Measurements from ENCODE around the gene SH3RF3.

Gene SH3RF3

GRCh38 chr2:109498906-109499305, 369.9 kb downstream of the SH3RF3 start:
- no peak overlapping the region for H2AK5ac ChIP-seq (ENCODE audit: low read length)
- no peak overlapping the region for H4K91ac ChIP-seq (ENCODE audit: low read depth, low read length)
- H3K18ac ChIP-seq (ENCODE audit: low read length): no peak overlapping the region
- no peak overlapping the region for H2BK5ac ChIP-seq (ENCODE audit: low read depth, low read length, poor library complexity)
- no peak overlapping the region for H3K4me2 ChIP-seq (ENCODE audit: low read length)
- no peaks in the 10 kb centered on the region for H3K36me3 ChIP-seq (ENCODE audit: control insufficient read depth in 1 of 2, insufficient read depth in 2 of 2, low read length in 2 of 2)
- H2BK120ac ChIP-seq (ENCODE audit: insufficient read depth, low read length, poor library complexity): no peak overlapping the region
- H2BK12ac ChIP-seq (ENCODE audit: low read length): no peak overlapping the region
- H3K27me3 ChIP-seq (ENCODE audit: insufficient read depth, low read length): no peaks in the 10 kb centered on the region
- no peak overlapping the region for H3K23ac ChIP-seq (ENCODE audit: low read length)
- H4K8ac ChIP-seq (ENCODE audit: low read depth, low read length): no peak overlapping the region
- peaks cover 0 to 6% of the 10 kb centered on the region in 2 experiments for H3K4me1 ChIP-seq (ENCODE audit: control insufficient read depth in 1 of 2, insufficient read depth in 2 of 2, low read length in 2 of 2)
- peak overlapping the region; percentile 21 for H3K4me3 ChIP-seq (ENCODE audit: low read depth, low read length)
- H3K9ac ChIP-seq (ENCODE audit: low read length): no peak overlapping the region
- H3K9me3 ChIP-seq (ENCODE audit: insufficient read depth, low read depth, low read length): no peaks in the 10 kb centered on the region
- no peak for DNase-seq
- H3K14ac ChIP-seq (ENCODE audit: low read length): no peak overlapping the region
- no peak overlapping the region for H2AFZ ChIP-seq (ENCODE audit: insufficient read depth, low read length, poor library complexity)
- no peaks in the 10 kb centered on the region for H3K79me1 ChIP-seq (ENCODE audit: low read length)
- H3K27ac ChIP-seq (ENCODE audit: low read depth, low read length): no peak overlapping the region
- H3K79me2 ChIP-seq (ENCODE audit: control insufficient read depth, insufficient read depth, low read length, poor library complexity): no peaks in the 10 kb centered on the region
- no CpG with 5 or more reads among the region's 15 CpGs for WGBS (ENCODE audit: extremely low coverage, insufficient coverage, insufficient read length)
- H3K4ac ChIP-seq (ENCODE audit: low read depth, low read length): no peak overlapping the region
- H4K12ac ChIP-seq (ENCODE audit: low read depth, low read length): no peak overlapping the region

DNA sequence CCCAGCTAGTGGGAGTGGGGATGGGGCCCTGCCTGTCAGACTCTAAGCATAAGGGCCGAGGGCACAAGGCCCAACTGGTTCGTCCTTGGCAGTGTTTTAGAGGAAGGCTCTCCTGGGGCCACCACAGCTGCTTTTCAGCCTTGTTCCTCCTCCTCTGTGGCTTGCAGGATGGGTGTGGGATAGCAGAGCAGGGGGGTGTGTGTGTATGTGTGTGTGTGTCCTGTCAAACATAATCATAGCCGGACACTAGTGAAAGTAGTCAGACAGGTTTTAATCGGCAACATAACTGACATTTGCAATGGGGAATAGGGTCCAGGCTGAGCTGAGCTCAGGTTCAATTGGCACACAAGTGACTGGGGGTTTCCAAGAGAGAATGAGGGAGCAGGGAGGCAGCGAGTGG, 370.6 kb downstream of the SH3RF3 start:
- H2AFZ ChIP-seq (ENCODE audit: insufficient read depth, low read length, poor library complexity): no peak overlapping the region
- H3K23ac ChIP-seq (ENCODE audit: low read length): no peak overlapping the region
- no peak overlapping the region for H2BK12ac ChIP-seq (ENCODE audit: low read length)
- H3K79me2 ChIP-seq (ENCODE audit: control insufficient read depth, insufficient read depth, low read length, poor library complexity): no peaks in the 10 kb centered on the region
- no peak overlapping the region for H2BK120ac ChIP-seq (ENCODE audit: insufficient read depth, low read length, poor library complexity)
- H2AK5ac ChIP-seq (ENCODE audit: low read length): no peak overlapping the region
- whole genome bisulfite sequencing (ENCODE audit: extremely low coverage, insufficient coverage, insufficient read length): no CpG with 5 or more reads among the region's 5 CpGs
- no peak overlapping the region for H3K4me2 ChIP-seq (ENCODE audit: low read length)
- no peak overlapping the region for H3K9ac ChIP-seq (ENCODE audit: low read length)
- H3K79me1 ChIP-seq (ENCODE audit: low read length): no peaks in the 10 kb centered on the region
- no peaks in the 10 kb centered on the region for H3K36me3 ChIP-seq (ENCODE audit: control insufficient read depth in 1 of 2, insufficient read depth in 2 of 2, low read length in 2 of 2)
- DNase-seq: peak in 1 of 2 donors; percentile 48
- no peak overlapping the region for H2BK5ac ChIP-seq (ENCODE audit: low read depth, low read length, poor library complexity)
- peaks cover 0 to 6% of the 10 kb centered on the region in 2 experiments for H3K4me1 ChIP-seq (ENCODE audit: control insufficient read depth in 1 of 2, insufficient read depth in 2 of 2, low read length in 2 of 2)
- no peaks in the 10 kb centered on the region for H3K27me3 ChIP-seq (ENCODE audit: insufficient read depth, low read length)
- no peak overlapping the region for H3K14ac ChIP-seq (ENCODE audit: low read length)
- H4K8ac ChIP-seq (ENCODE audit: low read depth, low read length): no peak overlapping the region
- H3K18ac ChIP-seq (ENCODE audit: low read length): no peak overlapping the region
- no peak overlapping the region for H4K12ac ChIP-seq (ENCODE audit: low read depth, low read length)
- no peak overlapping the region for H3K4ac ChIP-seq (ENCODE audit: low read depth, low read length)
- H3K9me3 ChIP-seq (ENCODE audit: insufficient read depth, low read depth, low read length): no peaks in the 10 kb centered on the region
- no peak overlapping the region for H3K4me3 ChIP-seq (ENCODE audit: low read depth, low read length)
- no peak overlapping the region for H3K27ac ChIP-seq (ENCODE audit: low read depth, low read length)
- no peak overlapping the region for H4K91ac ChIP-seq (ENCODE audit: low read depth, low read length)

DNA sequence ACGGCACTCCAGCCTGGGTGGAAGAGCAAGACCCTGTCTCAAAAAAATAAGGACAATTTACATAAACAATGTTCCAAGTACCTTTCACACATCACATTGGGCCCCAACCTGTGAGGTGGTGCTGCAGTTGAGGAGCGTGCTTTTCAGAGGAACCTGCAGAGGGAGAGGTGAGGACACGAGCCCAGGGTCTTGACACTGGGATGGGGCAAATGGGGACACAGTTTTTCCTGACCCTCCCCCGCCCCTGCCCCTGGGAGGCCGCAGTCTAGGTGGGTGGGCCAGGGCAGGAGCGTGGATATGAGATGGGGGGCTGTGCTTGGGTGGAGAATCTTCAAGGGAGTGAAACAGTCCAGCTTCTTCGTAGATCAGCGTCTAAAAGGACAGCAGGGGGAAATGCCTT, 371.9 kb downstream of the SH3RF3 start:
- no peak overlapping the region for H3K4ac ChIP-seq (ENCODE audit: low read depth, low read length)
- no peak overlapping the region for H2BK12ac ChIP-seq (ENCODE audit: low read length)
- no CpG with 5 or more reads among the region's 8 CpGs for WGBS (ENCODE audit: extremely low coverage, insufficient coverage, insufficient read length)

DNA sequence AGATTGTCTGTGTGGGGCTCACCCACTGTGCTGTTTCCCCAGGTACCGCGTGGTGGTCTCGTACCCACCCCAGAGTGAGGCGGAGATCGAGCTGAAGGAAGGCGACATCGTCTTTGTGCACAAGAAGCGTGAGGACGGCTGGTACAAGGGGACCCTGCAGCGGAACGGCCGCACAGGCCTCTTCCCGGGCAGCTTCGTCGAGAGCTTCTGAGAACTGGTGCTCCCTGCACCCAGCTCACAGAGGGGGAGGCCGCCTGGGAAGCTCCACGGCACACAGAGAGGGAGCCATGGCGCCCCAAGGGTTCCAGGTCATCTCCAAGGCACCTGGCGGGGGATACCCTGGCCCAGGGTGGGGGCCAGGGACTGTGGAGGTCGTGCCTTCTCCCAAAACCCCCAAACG, 372.5 kb downstream of the SH3RF3 start:
- WGBS (ENCODE audit: extremely low coverage, insufficient coverage, insufficient read length): no CpG with 5 or more reads among the region's 21 CpGs
- H3K79me1 ChIP-seq (ENCODE audit: low read length): no peaks in the 10 kb centered on the region
- H3K23ac ChIP-seq (ENCODE audit: low read length): no peak overlapping the region
- no peaks in the 10 kb centered on the region for H3K9me3 ChIP-seq (ENCODE audit: insufficient read depth, low read depth, low read length)
- no peak overlapping the region for H2BK120ac ChIP-seq (ENCODE audit: insufficient read depth, low read length, poor library complexity)
- no peak overlapping the region for H2BK5ac ChIP-seq (ENCODE audit: low read depth, low read length, poor library complexity)
- H3K79me2 ChIP-seq (ENCODE audit: control insufficient read depth, insufficient read depth, low read length, poor library complexity): no peaks in the 10 kb centered on the region
- no peak overlapping the region for H4K91ac ChIP-seq (ENCODE audit: low read depth, low read length)
- no peak overlapping the region for H4K8ac ChIP-seq (ENCODE audit: low read depth, low read length)
- H3K4ac ChIP-seq (ENCODE audit: low read depth, low read length): no peak overlapping the region
- no peaks in the 10 kb centered on the region for H3K36me3 ChIP-seq (ENCODE audit: control insufficient read depth in 1 of 2, insufficient read depth in 2 of 2, low read length in 2 of 2)
- no peak overlapping the region for H3K14ac ChIP-seq (ENCODE audit: low read length)
- no peak overlapping the region for H2AFZ ChIP-seq (ENCODE audit: insufficient read depth, low read length, poor library complexity)
- no peak overlapping the region for H3K4me2 ChIP-seq (ENCODE audit: low read length)
- DNase-seq: no peak
- H4K12ac ChIP-seq (ENCODE audit: low read depth, low read length): no peak overlapping the region
- H2BK12ac ChIP-seq (ENCODE audit: low read length): no peak overlapping the region
- H3K27ac ChIP-seq (ENCODE audit: low read depth, low read length): no peak overlapping the region
- no peak overlapping the region for H3K4me3 ChIP-seq (ENCODE audit: low read depth, low read length)
- H3K4me1 ChIP-seq (ENCODE audit: control insufficient read depth in 1 of 2, insufficient read depth in 2 of 2, low read length in 2 of 2): peaks cover 0 to 6% of the 10 kb centered on the region in 2 experiments
- H3K18ac ChIP-seq (ENCODE audit: low read length): no peak overlapping the region
- no peak overlapping the region for H3K9ac ChIP-seq (ENCODE audit: low read length)
- H2AK5ac ChIP-seq (ENCODE audit: low read length): no peak overlapping the region
- H3K27me3 ChIP-seq (ENCODE audit: insufficient read depth, low read length): no peaks in the 10 kb centered on the region

More for the DNA sequence above, 371.9 kb downstream of the SH3RF3 start:
- Histone ChIP-seq H2BK120ac (ENCODE audit: insufficient read depth, low read length, poor library complexity) (no peak overlapping the region), H3K79me2 (ENCODE audit: control insufficient read depth, insufficient read depth, low read length, poor library complexity) (no peaks in the 10 kb centered on the region), H3K4me3 (ENCODE audit: low read depth, low read length) (no peak overlapping the region), H4K91ac (ENCODE audit: low read depth, low read length) (no peak overlapping the region), H3K18ac (ENCODE audit: low read length) (no peak overlapping the region), H3K27me3 (ENCODE audit: insufficient read depth, low read length) (no peaks in the 10 kb centered on the region), H3K14ac (ENCODE audit: low read length) (no peak overlapping the region), H4K12ac (ENCODE audit: low read depth, low read length) (no peak overlapping the region), H2AK5ac (ENCODE audit: low read length) (no peak overlapping the region), H2BK5ac (ENCODE audit: low read depth, low read length, poor library complexity) (no peak overlapping the region), H4K8ac (ENCODE audit: low read depth, low read length) (no peak overlapping the region), H3K79me1 (ENCODE audit: low read length) (no peaks in the 10 kb centered on the region), H3K27ac (ENCODE audit: low read depth, low read length) (no peak overlapping the region), H3K9me3 (ENCODE audit: insufficient read depth, low read depth, low read length) (no peaks in the 10 kb centered on the region), H3K23ac (ENCODE audit: low read length) (no peak overlapping the region), H3K36me3 (ENCODE audit: control insufficient read depth in 1 of 2, insufficient read depth in 2 of 2, low read length in 2 of 2) (no peaks in the 10 kb centered on the region), H3K4me1 (ENCODE audit: control insufficient read depth in 1 of 2, insufficient read depth in 2 of 2, low read length in 2 of 2) (peaks cover 0 to 6% of the 10 kb centered on the region in 2 experiments), H3K4me2 (ENCODE audit: low read length) (no peak overlapping the region), H2AFZ (ENCODE audit: insufficient read depth, low read length, poor library complexity) (no peak overlapping the region), H3K9ac (ENCODE audit: low read length) (no peak overlapping the region)
- DNase-seq: no peak

All from trophoblast cell (in vitro differentiated cells and primary cell).